ENCODE data around the gene KPNA2. TPM values are rescaled to one million over a fixed set of nuclear protein-coding genes. Genes with fewer than 3 reads are reported as not detected.

Gene KPNA2
- total and polyA plus RNA-seq, 9 of the 15 experiments (the other 6 are each of a cell fraction or from before 2014, with no cell fraction given): 132 to 984 (median 241) TPM

GRCh38 chr17:68035523-68036303 lies at the start of gene KPNA2 (continued):
- TF ChIP-seq ZBTB40 (IDR thresholded peaks at IDR 0.05): no peak
- TF ChIP-seq ZBTB40 (CRISPR knock-in tag; IDR thresholded peaks at IDR 0.05): no peak; the same call in 1 of the 2 replicates
- TF ChIP-seq HNRNPL (IDR thresholded peaks at IDR 0.05; ENCODE audit: low read depth, low read length): peak; percentile 84; the same call in 1 of the 2 replicates
- TF ChIP-seq CEBPB (tag; IDR thresholded peaks at IDR 0.05): no peak
- peak; percentile 60 for TF ChIP-seq BRD9 (IDR thresholded peaks at IDR 0.05; ENCODE audit: low read depth, partially characterized antibody)
- peak; percentile 88 for TF ChIP-seq SP1 (CRISPR knock-in tag; IDR thresholded peaks at IDR 0.05)
- no peak for TF ChIP-seq ZBTB9 (CRISPR knock-in tag; IDR thresholded peaks at IDR 0.05)
- TF ChIP-seq BRD4 (IDR thresholded peaks at IDR 0.05): peak; percentile 92
- TF ChIP-seq TOE1 (IDR thresholded peaks at IDR 0.05; ENCODE audit: borderline replicate concordance): peak; percentile 79
- peak; percentile 88 for TF ChIP-seq TOE1 (CRISPR knock-in tag; IDR thresholded peaks at IDR 0.05; ENCODE audit: borderline replicate concordance, low read depth)
- TF ChIP-seq ZBTB8A (IDR thresholded peaks at IDR 0.05; ENCODE audit: partially characterized antibody): no peak
- TF ChIP-seq ELK3 (CRISPR knock-in tag; IDR thresholded peaks at IDR 0.05): no peak
- TF ChIP-seq ARID1B (IDR thresholded peaks at IDR 0.05): peak; percentile 36
- TF ChIP-seq TCF15 (CRISPR knock-in tag; IDR thresholded peaks at IDR 0.05): no peak
- no peak for TF ChIP-seq MTA1 (IDR thresholded peaks at IDR 0.05; ENCODE audit: borderline replicate concordance)
- TF ChIP-seq MTF1 (CRISPR knock-in tag; IDR thresholded peaks at IDR 0.05; ENCODE audit: borderline replicate concordance): no peak

All from K562 (cell line).